Mammary epithelial cell (primary cell): ENCODE data around the gene C6orf15.

Experiments used
- CTCF ChIP-seq, 2 donors: IDR thresholded peaks in 1 of 2; conservative IDR thresholded peaks in 1 of 2; 2 replicates each; pipeline ENCODE4 v1.5.1; 2011 to 2012; ENCODE audit warnings: inconsistent platforms in 2 of 2, low read length in 2 of 2, mild to moderate bottlenecking in 2 of 2, control low read depth in 1 of 2, low read depth in 1 of 2; ENCODE audit not compliant: insufficient read depth in 1 of 2; ENCODE audit errors: extremely low read depth in 1 of 2
- EZH2 ChIP-seq: IDR thresholded peaks from 2 replicates; pipeline ENCODE4 v1.6.1; 2012; ENCODE audit warnings: low read length, inconsistent platforms, borderline replicate concordance

GRCh38 chr6:31158140-31158862, 45.9 kb upstream of the C6orf15 start, which contains the start of gene TCF19:
- TF ChIP-seq CTCF (conservative IDR thresholded peaks at IDR 0.05 in 1 of 2, IDR thresholded peaks at IDR 0.05 in 1 of 2; ENCODE audit: extremely low read depth in 1 of 2, insufficient read depth in 1 of 2, low read depth in 1 of 2, low read length in 2 of 2) (no peak), EZH2 (no peak)
